ENCODE measurements around the gene MLC1. TPM values are rescaled to one million over a fixed set of nuclear protein-coding genes. Genes with fewer than 3 reads are reported as not detected.

The MLC1 gene
- total RNA-seq, 4 donors from 2014 or later: 0.07 to 0.13 TPM; not detected in 2

- Histone ChIP-seq H3K4me1 (peaks cover 0 to 12% (median 4%) of the 10 kb centered on the region in 3 donors), H3K27me3 (peaks cover 87% of the 10 kb centered on the region), H3K36me3 (no peaks in the 10 kb centered on the region), H3K27ac (no peak overlapping the region), H3K9me3 (no peaks in the 10 kb centered on the region), H3K4me3 (peak overlapping the region in 1 of 2 donors; percentile 7)
- no CpG with 5 or more reads among the region's 52 CpGs for WGBS, 2 donors (ENCODE audit: low coverage in 1 of 2)
- TF ChIP-seq POLR2A (IDR thresholded peaks at IDR 0.05): no peak
- TF ChIP-seq, protein P1, sequence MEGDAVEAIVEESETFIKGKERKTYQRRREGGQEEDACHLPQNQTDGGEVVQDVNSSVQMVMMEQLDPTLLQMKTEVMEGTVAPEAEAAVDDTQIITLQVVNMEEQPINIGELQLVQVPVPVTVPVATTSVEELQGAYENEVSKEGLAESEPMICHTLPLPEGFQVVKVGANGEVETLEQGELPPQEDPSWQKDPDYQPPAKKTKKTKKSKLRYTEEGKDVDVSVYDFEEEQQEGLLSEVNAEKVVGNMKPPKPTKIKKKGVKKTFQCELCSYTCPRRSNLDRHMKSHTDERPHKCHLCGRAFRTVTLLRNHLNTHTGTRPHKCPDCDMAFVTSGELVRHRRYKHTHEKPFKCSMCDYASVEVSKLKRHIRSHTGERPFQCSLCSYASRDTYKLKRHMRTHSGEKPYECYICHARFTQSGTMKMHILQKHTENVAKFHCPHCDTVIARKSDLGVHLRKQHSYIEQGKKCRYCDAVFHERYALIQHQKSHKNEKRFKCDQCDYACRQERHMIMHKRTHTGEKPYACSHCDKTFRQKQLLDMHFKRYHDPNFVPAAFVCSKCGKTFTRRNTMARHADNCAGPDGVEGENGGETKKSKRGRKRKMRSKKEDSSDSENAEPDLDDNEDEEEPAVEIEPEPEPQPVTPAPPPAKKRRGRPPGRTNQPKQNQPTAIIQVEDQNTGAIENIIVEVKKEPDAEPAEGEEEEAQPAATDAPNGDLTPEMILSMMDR (IDR thresholded peaks at IDR 0.05): peak in 3 of 4 experiments; percentile 89 to 97 (median 89)
- ATAC-seq: peak; percentile 82
These were observed 54.7 kb downstream of the MLC1 start for GRCh38 chr22:50030297-50031188.

GRCh38 chr22:50027639-50028537 is 57.3 kb downstream of the MLC1 start:
- whole genome bisulfite sequencing, 2 donors (ENCODE audit: low coverage in 1 of 2): 66 to 100% methylated on average over 1 to 13 of the region's 42 CpGs
- TF ChIP-seq POLR2A (IDR thresholded peaks at IDR 0.05): no peak
- TF ChIP-seq EP300 (IDR thresholded peaks at IDR 0.05): no peak
- no peak for TF ChIP-seq POLR2AphosphoS5 (IDR thresholded peaks at IDR 0.05)
- TF ChIP-seq, protein P1 (IDR thresholded peaks at IDR 0.05): no peak
- no peaks in the 10 kb centered on the region for H3K36me3 ChIP-seq
- peak; percentile 6 for ATAC-seq
- no peak overlapping the region for H3K4me3 ChIP-seq
- peaks cover 87% of the 10 kb centered on the region for H3K27me3 ChIP-seq
- no peak overlapping the region for H3K27ac ChIP-seq
- H3K9me3 ChIP-seq: no peaks in the 10 kb centered on the region
- H3K4me1 ChIP-seq: peaks cover 0 to 12% (median 4%) of the 10 kb centered on the region in 3 donors

GRCh38 chr22:50025993-50026392 is 59.2 kb downstream of the MLC1 start:
- Histone ChIP-seq H3K36me3 (no peaks in the 10 kb centered on the region), H3K4me3 (no peak overlapping the region), H3K9me3 (no peaks in the 10 kb centered on the region), H3K27me3 (peaks cover 80% of the 10 kb centered on the region), H3K4me1 (peaks cover 0 to 12% (median 4%) of the 10 kb centered on the region in 3 donors), H3K27ac (no peak overlapping the region)
- WGBS, 2 donors (ENCODE audit: low coverage in 1 of 2): 68 to 73% methylated on average over 3 to 4 of the region's 13 CpGs
- no peak for TF ChIP-seq POLR2A (IDR thresholded peaks at IDR 0.05)
- no peak for ATAC-seq

DNA sequence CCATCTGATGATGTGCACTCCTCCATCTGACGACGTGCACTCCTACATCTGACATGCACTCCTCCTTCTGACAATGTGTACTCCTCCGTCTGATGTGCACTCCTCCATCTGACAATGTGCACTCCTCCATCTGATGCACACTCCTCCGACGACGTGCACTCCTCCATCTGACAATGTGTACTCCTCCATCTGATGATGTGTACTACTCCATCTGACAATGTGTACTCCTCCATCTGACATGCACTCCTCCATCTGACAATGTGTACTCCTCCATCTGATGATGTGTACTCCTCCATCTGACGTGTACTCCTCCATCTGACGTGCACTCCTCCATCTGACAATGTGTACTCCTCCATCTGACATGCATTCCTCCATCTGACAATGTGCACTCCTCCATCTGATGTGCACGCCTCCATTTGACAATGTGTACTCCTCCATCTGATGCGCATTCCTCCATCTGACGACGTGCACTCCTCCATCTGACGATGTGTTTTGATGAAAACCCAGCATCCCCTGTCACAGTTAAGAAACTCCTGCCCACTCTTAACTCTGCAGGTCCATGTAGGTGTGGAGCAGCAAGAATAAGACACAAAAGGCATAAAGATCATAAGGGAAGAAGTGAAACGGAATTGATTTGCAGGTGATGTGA is 62.9 kb downstream of the MLC1 start:
- H3K36me3 ChIP-seq: no peaks in the 10 kb centered on the region
- TF ChIP-seq POLR2A (IDR thresholded peaks at IDR 0.05) (no peak), POLR2AphosphoS5 (IDR thresholded peaks at IDR 0.05) (no peak), EP300 (IDR thresholded peaks at IDR 0.05) (no peak)
- TF ChIP-seq, protein P1 (IDR thresholded peaks at IDR 0.05): no peak
- H3K4me1 ChIP-seq: no peaks in the 10 kb centered on the region
- no peak for ATAC-seq
- no peak overlapping the region for H3K4me3 ChIP-seq
- no peak overlapping the region for H3K27ac ChIP-seq
- H3K9me3 ChIP-seq: no peaks in the 10 kb centered on the region
- H3K27me3 ChIP-seq: peaks cover 75% of the 10 kb centered on the region
- WGBS, 2 donors (ENCODE audit: low coverage in 1 of 2): 78 to 80% methylated on average over 11 to 14 of the region's 14 CpGs

- Histone ChIP-seq H3K4me1 (no peaks in the 10 kb centered on the region), H3K27me3 (peaks cover 77% of the 10 kb centered on the region), H3K9me3 (no peaks in the 10 kb centered on the region), H3K36me3 (no peaks in the 10 kb centered on the region), H3K27ac (no peak overlapping the region), H3K4me3 (no peak overlapping the region)
- no peak for TF ChIP-seq POLR2AphosphoS5 (IDR thresholded peaks at IDR 0.05)
- TF ChIP-seq, protein P1 (IDR thresholded peaks at IDR 0.05): no peak
- TF ChIP-seq EP300 (IDR thresholded peaks at IDR 0.05): no peak
- no peak for TF ChIP-seq POLR2A (IDR thresholded peaks at IDR 0.05)
- 82 to 90% methylated on average over 8 to 15 of the region's 15 CpGs for WGBS, 2 donors (ENCODE audit: low coverage in 1 of 2)
- ATAC-seq: no peak
These were observed 64.6 kb downstream of the MLC1 start for GRCh38 chr22:50020606-50021005.

All from gastroesophageal sphincter (tissue), 4 donors.